Cardiac muscle cell (in vitro differentiated cells and primary cell): Measurements from ENCODE around the gene EPHB6. TPM values are rescaled to one million over a fixed set of nuclear protein-coding genes. Genes with fewer than 3 reads are reported as not detected.

ENCODE experiments used
- DNase-seq, 2 donors: peaks; one replicate each; pipeline versions ENCODE4 v3.0.0 to v3.0.0-alpha.2; 2010 to 2017; ENCODE audit warnings: low read depth in 1 of 2, low spot score in 1 of 2
- H3K27ac ChIP-seq: fragments of 200-600 bp; sonication (generic); 2 replicates; pipeline ENCODE4 v1.5.1; 2016
- H3K27me3 ChIP-seq: fragments of 200-600 bp; sonication (generic); 2 replicates; pipeline ENCODE4 v1.6.0; 2016; ENCODE audit warnings: control low read depth
- H3K36me3 ChIP-seq: fragments of 200-600 bp; sonication (generic); 2 replicates; pipeline ENCODE4 v1.5.1; 2016; ENCODE audit warnings: control low read depth
- H3K4me1 ChIP-seq: fragments of 200-600 bp; sonication (generic); 2 replicates; pipeline ENCODE4 v1.8.1; 2017; ENCODE audit warnings: low read depth, mild to moderate bottlenecking, mixed run types
- H3K4me3 ChIP-seq: fragments of 200-600 bp; sonication (generic); 2 replicates; pipeline ENCODE4 v1.5.1; 2016; ENCODE audit warnings: mild to moderate bottlenecking
- H3K9me3 ChIP-seq: fragments of 200-600 bp; sonication (generic); 2 replicates; pipeline ENCODE4 v1.5.1; 2017; ENCODE audit warnings: low read depth, mild to moderate bottlenecking, control low read depth
- CTCF ChIP-seq: IDR thresholded peaks from 2 replicates; pipeline ENCODE4 v1.5.1; 2012; ENCODE audit warnings: low read depth, mild to moderate bottlenecking, low read length
- polyA plus RNA-seq: library from polyadenylated mRNA; unstranded; fragments of >200 nt; fragmentation: Nextera tagmentation; extraction: Ambion mirVana; gene quantifications from 2 replicates; pipeline ENCODE4 v1.2.1, GENCODE V29; 2016
- total RNA-seq: library from RNA; depleted of rRNA; stranded (reverse); fragments of >200 nt; gene quantifications from 2 replicates; pipeline ENCODE4 v1.2.3, GENCODE V29; 2016

Gene EPHB6
- total and polyA plus RNA-seq, 2 experiments from 2014 or later = 15.7 to 27.7 TPM

GRCh38 chr7:142892951-142893350, 38.1 kb downstream of the EPHB6 start:
- no peak for TF ChIP-seq CTCF
- Histone ChIP-seq H3K9me3 (no peaks in the 10 kb centered on the region), H3K4me3 (no peak overlapping the region), H3K36me3 (no peaks in the 10 kb centered on the region), H3K27me3 (no peaks in the 10 kb centered on the region), H3K4me1 (no peaks in the 10 kb centered on the region), H3K27ac (no peak overlapping the region)
- no peak for DNase-seq

- Histone ChIP-seq H3K27me3 (no peaks in the 10 kb centered on the region), H3K9me3 (no peaks in the 10 kb centered on the region), H3K36me3 (no peaks in the 10 kb centered on the region), H3K4me3 (no peak overlapping the region), H3K4me1 (no peaks in the 10 kb centered on the region), H3K27ac (no peak overlapping the region)
- TF ChIP-seq CTCF = no peak
- no peak for DNase-seq
Observed at GRCh38 chr7:142894112-142894984, 39.5 kb downstream of the EPHB6 start.

GRCh38 chr7:142894985-142895593, 40.2 kb downstream of the EPHB6 start:
- Histone ChIP-seq H3K4me1 (no peaks in the 10 kb centered on the region), H3K36me3 (no peaks in the 10 kb centered on the region), H3K9me3 (no peaks in the 10 kb centered on the region), H3K27me3 (no peaks in the 10 kb centered on the region), H3K4me3 (no peak overlapping the region), H3K27ac (no peak overlapping the region)
- no peak for TF ChIP-seq CTCF
- no peak for DNase-seq

GRCh38 chr7:142896151-142896550, 41.3 kb downstream of the EPHB6 start:
- Histone ChIP-seq H3K9me3 (no peaks in the 10 kb centered on the region), H3K36me3 (no peaks in the 10 kb centered on the region), H3K27ac (no peak overlapping the region), H3K4me1 (no peaks in the 10 kb centered on the region), H3K4me3 (no peak overlapping the region), H3K27me3 (no peaks in the 10 kb centered on the region)
- no peak for TF ChIP-seq CTCF
- DNase-seq = no peak

- no peaks in the 10 kb centered on the region for H3K36me3 ChIP-seq
- DNase-seq = no peak
- no peak for TF ChIP-seq CTCF
- H3K4me1 ChIP-seq = no peaks in the 10 kb centered on the region
- no peak overlapping the region for H3K4me3 ChIP-seq
- H3K27ac ChIP-seq = no peak overlapping the region
- no peaks in the 10 kb centered on the region for H3K9me3 ChIP-seq
- H3K27me3 ChIP-seq = no peaks in the 10 kb centered on the region
Observed at GRCh38 chr7:142896741-142897379, 42.0 kb downstream of the EPHB6 start.
